ENCODE data around the gene ZNF521.

The ZNF521 gene

DNA sequence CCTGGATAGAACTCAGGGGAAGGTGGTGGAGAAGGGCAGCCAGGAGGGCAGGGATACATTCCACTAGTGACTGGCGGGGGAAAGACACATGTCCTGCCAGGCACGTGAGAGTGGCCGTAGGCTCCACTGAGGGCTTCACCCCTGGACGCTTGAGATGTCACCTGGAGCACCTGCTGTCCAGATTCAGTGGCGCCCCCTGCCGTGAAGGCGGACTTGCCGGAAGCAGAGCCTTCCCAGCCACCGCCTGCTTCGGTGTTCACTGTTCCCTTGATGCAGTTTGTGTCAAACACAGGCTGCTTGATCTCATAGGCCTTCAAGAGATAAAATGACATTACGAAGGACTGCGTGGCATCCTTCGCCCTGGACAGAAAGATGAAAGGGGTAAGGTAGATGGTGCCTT, 335.3 kb downstream of the ZNF521 start:
- DNase-seq: no peak

- DNase-seq: no peak
Observed at GRCh38 chr18:25016181-25016580, 335.8 kb downstream of the ZNF521 start.

All from suppressor macrophage treated with lipopolysaccharide for 1 hour (primary cell).